GM21381 (cell line): ENCODE data around the gene SART3.
"Not testable (repeated sequence)": the region's sequence is repeated elsewhere in the genome, so short reads cannot be mapped to it uniquely, and the experiment has no call there.

ENCODE experiments used
- ATAC-seq: cut with Tn5 transposase; IDR thresholded peaks from one replicate; pipeline ENCODE4 v1.9.1; 2021; ENCODE audit warnings: mild to moderate bottlenecking, moderate library complexity; ENCODE audit not compliant: unreplicated experiment

The SART3 gene

DNA sequence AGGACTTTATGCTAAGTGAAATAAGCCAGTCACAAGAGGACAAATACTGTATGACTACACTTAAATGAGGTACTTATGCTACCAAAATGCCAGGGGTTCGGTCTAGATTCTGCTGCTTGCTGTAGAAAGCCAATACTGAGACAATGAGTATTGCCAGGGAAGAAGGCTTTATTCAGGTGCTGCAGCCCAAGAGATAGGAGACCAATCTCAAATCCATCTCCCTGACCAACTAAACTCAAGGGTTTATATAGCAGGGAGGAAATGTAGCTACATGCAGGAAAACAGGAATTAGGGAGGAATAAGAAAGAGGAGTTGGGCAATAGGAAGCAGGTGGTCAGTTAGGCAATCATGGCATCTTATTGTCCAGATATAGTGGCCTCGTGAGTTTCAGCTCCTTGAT, 58.1 kb downstream of the SART3 start:
- ATAC-seq: no peak

DNA sequence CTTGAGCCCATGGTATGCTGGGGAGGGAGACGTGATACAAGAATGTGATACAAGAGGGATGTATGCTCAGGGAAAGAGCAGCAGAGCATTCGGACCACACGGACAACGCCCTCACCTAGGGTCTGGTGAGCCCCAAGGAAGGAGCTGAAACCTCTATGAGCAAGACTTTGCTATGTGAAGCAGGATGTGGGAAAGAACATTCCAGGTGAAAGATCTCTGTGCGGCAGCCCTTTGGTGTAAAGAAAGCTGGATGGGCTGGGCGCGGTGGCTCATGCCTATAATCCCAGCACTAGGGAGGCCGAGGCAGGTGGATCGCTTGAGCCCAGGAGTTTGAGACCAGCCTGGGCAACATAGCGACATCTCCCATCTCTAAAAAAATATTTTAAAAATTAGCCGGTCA, 62.8 kb downstream of the SART3 start:
- no peak for ATAC-seq

DNA sequence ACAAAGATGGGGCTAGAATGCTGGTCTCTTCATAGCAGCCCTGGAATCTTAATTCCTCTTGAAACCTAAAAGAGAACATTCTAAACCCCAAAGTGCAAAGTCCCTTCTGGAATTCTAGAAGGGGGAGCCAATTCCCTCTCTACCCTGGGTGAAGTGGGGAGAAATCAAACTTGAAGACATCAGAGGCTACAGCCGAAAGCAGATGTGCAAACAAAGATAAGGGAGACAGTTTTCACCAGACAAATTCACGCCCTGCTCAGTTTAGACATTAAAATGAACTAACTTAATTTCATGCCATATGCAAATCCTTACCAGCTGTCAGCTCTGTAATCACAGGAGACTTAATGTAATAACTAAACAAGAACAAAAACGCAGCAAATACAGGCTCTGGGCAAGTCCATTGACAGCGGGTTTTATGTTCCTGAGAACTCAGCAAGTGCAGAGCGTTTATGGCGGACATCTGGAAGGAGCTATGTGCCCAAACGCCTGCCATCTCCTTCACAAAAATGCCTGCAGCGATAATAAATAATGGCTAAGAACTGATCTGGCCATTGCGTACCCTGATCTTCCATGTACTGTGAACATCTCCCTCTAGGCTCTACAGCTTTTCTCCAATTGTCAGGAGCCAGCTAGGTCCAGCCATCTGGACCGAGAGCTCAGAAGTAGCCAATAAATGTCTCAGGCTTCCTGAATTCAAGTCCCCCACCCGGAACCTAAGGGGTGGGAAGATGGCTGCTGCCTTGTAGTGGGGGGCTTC, 65.0 kb downstream of the SART3 start:
- no peak for ATAC-seq

DNA sequence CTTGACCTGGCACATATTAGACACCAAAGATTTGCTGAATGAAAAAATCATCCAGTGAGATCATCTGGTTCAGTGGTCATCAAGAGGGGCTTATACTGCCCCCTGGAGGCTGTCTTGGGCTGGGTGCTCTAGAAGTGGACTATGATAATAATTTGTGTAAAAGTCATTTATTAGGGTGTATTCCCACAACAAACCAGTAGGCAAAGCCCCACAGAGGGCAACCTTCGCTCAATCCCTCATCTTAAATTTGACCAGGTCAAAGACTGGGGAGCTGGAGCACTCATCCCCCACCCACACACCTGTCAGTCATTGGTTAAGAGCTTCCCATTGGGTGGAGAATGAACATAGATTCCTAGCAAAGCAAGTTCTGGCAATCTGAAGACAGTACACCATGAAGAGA, 65.9 kb downstream of the SART3 start:
- ATAC-seq: no peak

DNA sequence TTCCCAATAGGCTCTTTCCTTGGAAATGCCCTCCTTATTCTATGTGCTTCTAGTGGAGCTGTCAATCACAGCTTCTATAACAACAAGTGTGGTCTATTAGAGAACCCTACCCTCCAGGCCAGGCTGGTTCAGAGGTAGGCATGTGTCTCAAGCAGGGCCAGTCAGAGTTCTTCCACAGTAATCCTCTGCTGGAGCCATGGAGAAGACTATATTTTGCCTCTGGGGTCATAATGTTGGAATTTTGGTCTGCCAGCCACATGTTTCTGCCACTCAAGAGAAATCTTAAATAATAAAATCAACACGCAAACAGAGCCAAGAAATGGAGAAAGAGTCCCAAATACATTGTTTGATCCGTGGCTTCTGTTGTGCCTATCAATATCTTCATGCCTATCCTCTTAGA, 69.7 kb downstream of the SART3 start:
- ATAC-seq: no peak

DNA sequence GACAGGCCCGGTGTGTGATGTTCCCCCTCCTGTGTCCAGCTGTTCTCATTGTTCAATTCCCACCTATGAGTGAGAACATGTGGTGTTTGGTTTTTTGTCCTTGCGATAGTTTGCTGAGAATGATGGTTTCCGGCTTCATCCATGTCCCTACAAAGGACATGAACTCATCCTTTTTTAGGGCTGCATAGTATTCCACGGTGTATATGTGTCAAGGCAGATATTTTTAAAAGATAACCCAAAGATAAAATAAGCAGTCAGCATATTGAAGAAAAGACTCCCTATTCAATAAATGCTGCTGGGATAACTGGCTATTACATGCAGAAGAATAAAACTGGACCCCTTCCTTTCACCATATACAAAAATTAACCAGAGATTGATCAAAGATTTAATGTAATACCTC, 73.9 kb downstream of the SART3 start:
- not testable (repeated sequence) for ATAC-seq

DNA sequence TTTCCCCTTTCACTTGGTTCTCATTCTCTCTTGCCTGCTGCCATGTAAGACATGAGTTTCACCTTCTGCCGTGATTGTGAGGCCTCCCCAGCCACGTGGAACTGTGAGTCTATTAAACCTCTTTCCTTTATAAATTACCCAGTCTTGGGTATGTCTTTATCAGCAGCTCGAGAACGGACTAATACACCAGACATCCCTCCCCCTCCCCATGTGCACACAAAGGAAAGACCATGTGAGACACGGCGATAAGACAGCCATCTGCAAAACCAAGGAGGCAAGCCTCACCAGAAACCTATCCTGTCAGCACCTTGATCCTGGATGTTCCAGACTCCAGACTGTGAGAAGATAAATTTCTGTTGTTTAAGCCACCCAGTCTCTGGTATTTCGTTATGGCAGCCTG, 75.6 kb downstream of the SART3 start:
- not testable (repeated sequence) for ATAC-seq

DNA sequence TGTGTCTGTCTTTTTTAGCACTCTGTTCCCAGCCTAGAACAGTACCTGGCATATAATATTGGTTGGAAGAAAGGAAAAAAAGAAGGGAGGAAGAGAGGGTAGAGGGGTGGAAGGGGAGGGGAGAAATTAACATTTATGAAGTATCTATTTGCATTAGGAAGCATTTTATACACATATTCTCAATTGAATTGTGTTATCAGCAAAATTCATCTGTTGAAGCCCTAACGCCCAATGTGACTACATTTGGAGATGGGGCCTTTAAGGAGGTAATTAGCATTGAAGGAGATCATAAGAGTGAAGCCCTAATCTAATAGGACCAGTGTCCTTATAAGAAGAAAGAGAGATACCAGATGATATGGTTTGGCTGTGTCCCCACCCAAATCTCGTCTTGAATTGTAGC, 76.1 kb downstream of the SART3 start:
- no peak for ATAC-seq

DNA sequence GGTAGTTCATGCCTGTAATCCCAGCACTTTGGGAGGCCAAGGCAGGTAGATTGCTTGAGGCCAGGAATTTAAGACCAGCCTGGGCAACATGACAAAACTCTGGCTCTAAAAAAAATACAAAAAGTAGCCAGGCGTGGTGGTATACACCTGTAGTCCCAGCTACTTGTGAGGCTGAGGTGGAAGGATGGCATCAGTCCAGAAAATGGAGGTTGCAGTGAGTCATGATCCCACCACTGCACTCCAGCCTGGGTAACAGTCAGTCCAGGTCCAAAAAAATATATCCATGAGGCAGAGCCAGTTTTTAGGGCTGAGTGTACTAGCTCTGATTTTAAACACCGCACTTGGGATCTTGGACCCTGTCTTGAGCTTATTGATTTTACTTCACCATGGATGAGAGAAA, 76.5 kb downstream of the SART3 start:
- ATAC-seq: no peak

DNA sequence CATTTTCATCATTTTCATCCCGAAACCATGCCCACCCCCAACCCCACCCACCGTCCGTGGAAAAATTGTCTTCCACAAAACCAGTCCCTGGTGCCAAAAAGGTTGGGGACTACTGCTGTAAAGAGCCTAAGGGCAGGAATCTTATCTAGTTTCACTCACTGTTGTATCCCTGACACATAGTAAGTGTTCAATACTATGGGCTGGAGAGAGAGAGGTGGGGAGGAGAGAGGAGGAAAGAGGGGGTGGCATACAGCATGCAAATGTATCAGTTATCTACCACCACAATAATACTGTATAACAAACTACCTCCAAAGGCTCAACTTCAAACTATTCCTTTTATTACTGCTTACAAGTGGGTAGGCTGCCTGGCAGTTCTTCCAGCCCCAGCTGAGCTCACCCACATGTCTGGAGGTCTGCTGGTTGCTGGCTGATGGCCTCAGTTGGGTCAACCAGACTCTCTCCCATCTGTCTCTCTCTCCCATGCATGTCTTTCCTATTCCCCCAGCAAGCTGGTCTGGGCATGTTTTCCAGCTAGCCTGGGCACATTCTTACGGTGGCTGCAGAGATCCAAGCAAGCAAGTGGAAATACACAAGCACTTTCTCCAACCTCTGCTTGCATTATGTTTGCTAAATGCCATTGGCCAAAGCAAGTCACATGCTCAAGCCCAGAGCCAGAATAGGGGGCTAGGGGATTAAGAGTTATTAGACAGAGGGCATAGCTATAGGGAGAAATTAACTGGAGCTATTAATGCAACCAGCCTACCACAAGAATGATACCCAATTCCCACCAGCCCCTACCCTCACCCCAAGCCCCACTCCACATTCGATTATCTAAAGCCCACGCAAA, 77.5 kb downstream of the SART3 start:
- ATAC-seq: no peak

DNA sequence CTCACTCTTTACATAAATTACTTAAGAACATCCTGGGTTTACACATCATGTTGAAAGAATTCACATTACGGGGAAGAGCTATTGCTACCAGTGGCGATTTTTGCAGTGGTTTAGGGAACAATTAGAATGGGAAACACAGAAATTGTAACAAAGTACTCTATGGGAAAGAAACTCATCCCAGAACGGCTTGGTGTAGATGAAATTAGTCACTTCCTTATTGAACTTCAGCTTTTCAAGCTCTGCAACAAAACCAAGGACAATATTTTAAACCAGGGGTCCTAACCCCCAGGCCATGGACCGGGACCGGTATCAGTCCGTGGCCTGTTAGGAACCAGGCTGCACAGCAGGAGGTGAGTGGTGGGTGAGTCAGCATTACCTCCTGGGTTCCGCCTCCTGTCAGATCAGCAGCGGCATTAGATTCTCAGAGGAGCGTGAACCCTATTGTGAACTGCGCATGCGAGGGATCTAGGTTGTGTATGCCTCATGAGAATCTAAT, 78.2 kb downstream of the SART3 start:
- no peak for ATAC-seq

DNA sequence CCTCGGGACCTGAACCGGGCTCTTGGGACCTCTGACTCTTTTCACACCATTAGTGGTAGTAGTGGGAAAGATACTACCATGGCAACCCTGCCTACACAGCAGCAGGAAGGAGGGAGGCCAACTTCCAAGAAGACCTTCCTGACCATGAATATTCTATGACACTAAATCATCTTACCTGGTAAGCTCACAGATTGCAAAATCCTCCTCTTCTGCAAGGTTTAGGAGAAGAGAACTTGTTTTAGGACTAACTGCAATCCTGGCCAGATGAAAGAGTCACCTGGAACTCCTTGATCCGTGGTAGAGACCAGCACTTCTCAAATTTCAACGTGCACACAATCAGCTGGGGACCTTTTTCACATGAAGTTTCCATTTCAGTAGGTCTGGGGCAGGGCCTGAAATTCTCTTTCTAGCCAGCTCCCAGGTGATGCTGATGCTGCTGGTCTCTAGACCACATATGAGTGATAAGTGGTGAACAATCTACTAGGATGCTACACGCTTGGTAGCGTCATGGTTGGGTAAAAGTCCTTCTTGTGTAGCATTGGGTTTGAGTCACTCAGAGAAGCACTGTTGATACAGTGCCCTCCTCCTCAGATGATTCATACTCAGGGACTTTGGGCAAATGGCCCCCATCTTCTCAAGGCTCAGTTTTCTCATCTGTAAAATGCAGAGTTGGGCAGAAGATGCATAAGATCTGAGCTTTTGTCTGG, 81.5 kb downstream of the SART3 start:
- no peak for ATAC-seq

DNA sequence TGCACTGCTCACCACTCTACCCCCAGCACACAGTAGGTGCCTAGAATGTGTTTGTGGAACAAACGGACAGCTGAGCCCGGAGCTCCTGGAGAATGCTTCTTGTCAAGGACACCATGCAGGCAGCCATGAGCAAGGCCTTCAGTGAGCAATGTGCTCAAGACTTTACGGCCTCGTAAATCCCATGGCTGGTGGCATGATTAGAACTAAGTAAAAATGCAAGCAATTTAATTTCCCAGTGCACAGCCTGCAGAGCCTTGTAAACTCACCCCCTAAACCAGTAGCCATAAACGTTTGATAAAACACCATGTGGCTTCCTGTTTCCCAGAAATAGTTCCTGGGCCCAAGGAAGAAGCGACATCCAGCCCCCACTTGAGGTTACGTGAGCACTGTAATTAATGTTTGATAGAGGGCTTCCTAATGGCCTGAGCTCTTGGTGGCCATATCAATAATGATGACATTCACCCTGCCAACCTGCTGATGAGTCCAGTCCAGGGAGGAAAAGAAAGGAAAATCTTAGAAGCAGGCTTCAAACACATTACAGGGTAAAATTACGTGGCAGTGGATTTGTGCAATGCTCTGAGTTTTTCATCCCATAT, 82.3 kb downstream of the SART3 start:
- no peak for ATAC-seq

DNA sequence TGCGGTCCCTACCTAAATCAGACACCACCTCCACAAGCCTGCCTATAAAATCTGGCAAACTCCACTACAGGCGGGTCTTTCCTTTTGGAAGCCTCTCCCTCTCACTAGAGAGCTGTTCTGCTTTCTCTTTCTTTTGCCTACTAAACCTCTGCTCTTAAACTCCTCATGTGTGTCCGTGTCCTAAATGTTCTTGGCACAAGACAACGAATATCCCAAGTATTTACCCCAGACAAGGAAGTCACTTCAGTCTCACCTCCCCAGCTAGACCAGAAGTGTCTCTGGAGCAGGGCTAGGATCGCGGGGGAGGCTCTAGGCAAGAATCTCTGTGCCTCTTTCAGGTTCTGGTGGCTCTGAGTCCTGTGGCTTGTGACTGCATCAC, 83.1 kb downstream of the SART3 start:
- no peak for ATAC-seq

DNA sequence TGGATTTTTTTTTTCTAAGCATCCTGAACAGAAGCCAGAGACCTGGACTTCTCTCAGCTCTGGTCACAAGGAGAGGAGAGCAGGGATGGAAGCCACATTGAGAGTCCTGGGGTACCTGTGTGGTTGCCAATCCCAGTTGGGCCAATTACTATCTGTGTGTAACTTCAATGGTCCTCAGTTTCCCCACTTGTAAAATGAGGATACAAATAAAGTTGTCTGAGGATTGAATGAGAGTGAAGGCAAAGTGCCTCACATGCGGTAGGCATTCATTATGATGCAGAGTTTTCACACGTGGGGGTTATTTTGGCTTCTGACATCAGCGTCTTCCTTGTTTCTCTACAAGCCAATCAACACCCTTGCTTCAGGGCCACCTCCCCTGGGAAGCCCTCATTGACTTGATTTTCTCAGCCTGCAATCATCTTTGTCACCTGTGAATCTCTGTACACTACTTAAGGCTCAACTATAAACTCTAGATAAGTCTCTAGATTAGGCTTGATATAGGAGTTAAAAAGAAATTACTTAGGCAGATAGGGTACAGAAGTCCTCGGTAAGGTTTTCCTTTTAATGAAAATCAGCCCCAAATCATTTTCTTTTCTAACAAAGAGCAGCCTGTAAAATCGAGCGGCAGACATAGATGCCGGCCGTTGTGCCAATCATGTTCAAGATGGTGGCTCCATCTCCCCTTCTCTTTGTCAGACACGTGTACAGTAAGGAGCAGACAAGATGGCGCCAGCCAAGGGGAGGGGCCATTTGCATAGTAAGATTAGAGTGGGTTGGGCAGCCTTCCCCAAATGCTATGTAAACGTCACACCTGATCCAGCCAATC, 83.7 kb downstream of the SART3 start:
- ATAC-seq: no peak

DNA sequence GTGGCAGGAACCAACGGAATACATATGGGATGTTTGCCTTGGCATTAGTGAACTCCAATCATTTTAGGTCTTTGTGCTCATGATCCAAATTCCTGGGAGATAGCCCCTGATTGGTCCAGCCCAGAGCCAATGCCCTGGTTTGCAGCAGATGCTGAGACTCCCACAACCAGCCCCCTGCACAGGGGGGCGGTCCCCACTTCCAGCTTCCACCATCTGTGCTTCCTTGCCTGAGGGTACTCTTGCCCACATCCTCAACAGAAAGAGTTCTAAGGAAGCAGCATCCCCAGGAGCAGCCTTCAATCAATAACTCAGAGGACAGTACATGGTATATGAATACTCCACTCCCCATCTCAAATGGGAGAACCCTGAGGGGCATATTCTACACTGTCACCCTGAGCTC, 85.6 kb downstream of the SART3 start:
- ATAC-seq: no peak

DNA sequence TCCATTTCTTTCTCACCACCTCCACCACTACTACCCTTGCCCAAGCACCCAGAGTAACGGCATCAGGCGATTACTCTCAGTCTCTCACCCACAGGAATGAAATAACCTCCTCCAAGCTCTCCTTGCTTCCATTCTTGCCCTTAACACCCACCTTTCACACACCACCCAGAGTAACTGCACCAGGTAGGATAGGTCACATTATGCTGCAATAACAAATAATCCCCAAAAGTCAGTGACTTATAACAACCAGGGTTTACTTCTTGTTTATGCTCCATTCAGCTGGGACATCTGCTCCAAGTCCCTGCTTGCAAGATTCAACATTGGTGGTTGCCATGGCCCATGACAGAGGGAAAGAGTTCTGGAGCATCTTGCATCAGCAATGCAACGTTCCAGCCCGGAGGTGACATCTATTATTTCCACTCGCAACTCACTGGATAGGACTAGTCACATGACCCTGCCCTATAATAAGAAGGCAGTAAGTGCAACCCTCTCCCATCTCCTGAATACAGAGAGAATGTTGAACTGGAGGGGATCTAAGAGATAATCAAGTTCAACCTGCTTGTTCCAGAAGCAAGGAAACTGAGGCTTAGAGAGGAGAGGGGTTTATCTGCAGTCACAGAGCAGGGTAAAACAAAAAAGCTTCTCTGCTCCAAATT, 87.4 kb downstream of the SART3 start:
- ATAC-seq: no peak
